ENCODE measurements around the gene NAA16.
"Not testable (repeated sequence)": the region's sequence is repeated elsewhere in the genome, so short reads cannot be mapped to it uniquely, and the experiment has no call there.

DNA sequence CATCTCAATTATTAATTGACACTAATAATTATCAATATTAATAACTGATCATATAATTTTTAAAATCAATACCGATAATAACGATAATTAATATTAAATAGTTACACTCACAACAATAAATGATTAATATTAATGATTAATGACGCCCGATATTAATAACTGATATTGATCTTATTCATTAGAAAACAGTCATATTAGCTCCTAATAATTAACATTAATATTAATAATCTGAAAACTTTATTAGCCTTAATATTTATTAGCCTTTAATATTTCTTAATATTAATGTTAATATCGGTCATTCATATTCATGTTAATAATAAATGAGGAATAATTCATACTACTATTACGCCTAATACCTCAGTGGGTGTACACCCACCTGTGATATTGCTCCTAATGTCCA is 113.6 kb downstream of the NAA16 start:
- TF ChIP-seq POLR2A (IDR thresholded peaks at IDR 0.05; ENCODE audit: low read length); GATA1 (IDR thresholded peaks at IDR 0.05; ENCODE audit: low read depth, low read length): not testable (repeated sequence)
